GM12873 (cell line): Measurements from ENCODE around the gene DYSF.

ENCODE experiments used
- CTCF ChIP-seq: IDR thresholded peaks from 2 replicates; pipeline ENCODE4 v1.5.1; 2012; ENCODE audit warnings: low read depth, mild to moderate bottlenecking, moderate library complexity, low read length, control low read depth; ENCODE audit not compliant: insufficient read depth; ENCODE audit errors: missing control alignments

The DYSF gene

DNA sequence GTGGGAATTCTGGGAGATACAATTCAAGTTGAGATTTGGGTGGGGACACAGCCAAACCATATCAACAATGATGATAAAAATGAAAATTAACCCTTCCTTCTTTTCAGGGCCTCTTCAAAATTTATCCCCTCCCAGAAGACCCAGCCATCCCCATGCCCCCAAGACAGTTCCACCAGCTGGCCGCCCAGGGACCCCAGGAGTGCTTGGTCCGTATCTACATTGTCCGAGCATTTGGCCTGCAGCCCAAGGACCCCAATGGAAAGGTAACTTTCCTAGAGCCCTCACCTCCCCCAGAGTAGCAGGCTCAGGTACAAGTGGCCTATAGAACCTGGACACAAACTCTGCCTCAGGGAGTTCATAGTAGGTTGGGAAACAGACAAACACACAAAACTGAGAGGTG is 205.4 kb downstream of the DYSF start:
- no peak for TF ChIP-seq CTCF

DNA sequence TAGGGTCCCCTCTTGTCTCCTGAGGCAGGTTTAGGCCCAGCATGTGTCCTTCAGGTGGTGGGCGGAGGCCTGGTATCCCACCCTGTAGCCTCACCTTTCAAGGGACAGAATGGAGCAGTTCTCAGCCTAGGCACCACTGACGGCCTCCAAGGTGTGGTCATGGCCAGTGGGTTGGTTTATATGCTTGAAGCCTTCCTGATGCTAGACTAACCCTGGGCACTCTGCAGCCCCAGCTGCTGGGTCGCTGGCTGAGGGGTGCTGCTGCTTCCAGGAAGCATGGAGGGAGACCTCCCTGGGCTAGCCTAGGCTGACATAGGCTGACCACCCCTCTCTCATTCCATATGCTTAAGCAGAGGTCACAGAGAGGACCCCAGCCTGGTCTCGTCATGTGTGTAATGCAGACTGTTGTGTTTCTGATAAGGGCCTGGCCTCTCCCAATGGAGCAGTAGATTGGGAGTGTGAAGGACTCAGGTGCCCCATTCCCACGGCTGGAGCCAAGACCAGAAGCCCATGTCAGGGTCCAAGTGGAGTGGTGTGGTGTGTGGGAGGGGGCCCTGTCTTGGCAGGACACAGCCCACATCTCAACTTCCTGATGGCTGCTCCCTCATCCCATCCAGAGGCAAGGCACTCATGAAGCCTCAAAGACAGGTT is 206.6 kb downstream of the DYSF start:
- no peak for TF ChIP-seq CTCF

DNA sequence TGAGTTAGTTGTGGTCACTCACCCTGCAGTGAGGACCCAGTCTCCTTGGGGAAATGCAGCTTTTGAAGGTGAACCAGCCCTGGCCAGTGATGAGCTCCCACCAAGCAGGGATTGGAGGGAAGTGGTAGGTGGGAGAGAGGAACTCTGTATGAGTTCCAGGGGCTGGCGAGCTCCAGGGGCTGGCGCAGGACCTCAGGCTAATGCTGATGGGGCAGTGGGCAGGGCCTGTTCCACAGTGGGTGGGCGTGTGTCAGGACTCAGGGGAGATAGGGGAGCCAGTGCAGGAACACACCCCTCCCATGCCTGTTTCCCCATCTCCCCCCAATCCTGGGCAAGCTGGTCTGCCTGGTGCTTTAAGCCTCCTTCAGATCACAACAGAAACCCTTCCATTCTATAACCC is 208.4 kb downstream of the DYSF start:
- no peak for TF ChIP-seq CTCF

- no peak for TF ChIP-seq CTCF
Measured at GRCh38 chr2:71662665-71663394, 209.5 kb downstream of the DYSF start.

- TF ChIP-seq CTCF, result no peak
Measured at GRCh38 chr2:71664161-71664560, 210.8 kb downstream of the DYSF start.

- no peak for TF ChIP-seq CTCF
Measured at GRCh38 chr2:71665168-71666093, 212.1 kb downstream of the DYSF start.

DNA sequence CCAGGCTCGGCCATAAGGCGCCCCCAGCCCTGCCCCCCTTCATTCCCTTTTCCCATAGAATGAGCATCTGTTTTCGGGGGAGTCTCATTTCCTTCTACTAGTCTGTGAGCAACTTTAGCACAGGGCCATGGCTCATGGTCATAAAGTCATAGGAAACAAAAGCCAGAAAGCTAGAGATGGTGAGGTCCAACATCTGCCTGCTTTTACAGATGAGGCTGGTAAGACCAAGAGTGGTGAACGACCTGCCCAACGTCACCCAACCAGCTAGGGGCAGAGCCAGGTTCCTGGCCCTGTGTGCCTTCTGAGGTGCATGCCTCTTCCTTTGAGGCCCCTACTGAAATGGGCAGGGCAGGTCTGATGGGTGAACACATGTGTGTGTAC is 212.7 kb downstream of the DYSF start:
- no peak for TF ChIP-seq CTCF
